ENCODE measurements around the gene JUND.

DNA sequence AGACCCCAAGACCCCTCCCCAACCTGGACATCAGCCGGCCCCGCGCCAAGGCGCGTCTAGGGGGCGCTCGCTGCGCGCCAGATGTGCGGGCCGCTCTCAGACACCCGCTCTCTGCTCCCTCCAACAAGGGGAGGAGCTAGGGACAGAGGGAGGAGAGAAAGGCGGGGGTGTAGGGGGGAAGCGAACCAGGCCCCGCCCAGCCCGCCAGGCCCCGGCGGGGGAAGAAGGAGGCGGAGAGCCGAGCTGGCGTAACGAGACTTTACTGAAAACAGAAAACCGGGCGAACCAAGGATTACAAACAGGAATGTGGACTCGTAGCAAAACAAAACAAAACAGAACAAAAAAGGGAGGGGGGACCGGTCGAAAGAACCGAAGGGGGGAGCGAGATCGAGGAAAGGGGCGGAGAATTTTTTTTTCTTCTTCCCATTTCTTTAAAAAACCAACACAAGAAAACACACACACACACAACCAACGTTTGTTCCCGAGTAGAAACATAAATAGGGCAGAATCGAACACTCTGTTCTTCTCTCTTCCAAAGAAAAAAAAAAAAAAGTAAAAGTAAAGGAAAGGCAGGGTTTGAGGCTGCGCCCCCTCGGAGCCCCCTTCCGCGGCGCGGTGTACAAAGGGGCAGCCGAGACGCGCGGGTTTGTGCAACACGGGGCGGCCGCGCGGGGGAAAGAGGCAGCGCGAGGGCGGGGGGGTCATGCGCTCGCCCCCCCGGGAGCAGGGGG lies 1.7 kb downstream of the JUND start:
- peak; percentile 99 for TF ChIP-seq CTCF (conservative IDR thresholded peaks at IDR 0.05; ENCODE audit: low read depth, low read length)
- no peak for TF ChIP-seq EZH2 (IDR thresholded peaks at IDR 0.05; ENCODE audit: borderline replicate concordance, low read depth, low read length, poor library complexity, severe bottlenecking)

All from A673 (cell line).